Right lobe of liver (tissue), 6 donors: ENCODE measurements around the gene SDK1. TPM values are rescaled to one million over a fixed set of nuclear protein-coding genes. Genes with fewer than 3 reads are reported as not detected.
"Not testable (repeated sequence)": the region's sequence is repeated elsewhere in the genome, so short reads cannot be mapped to it uniquely, and the experiment has no call there.

ENCODE experiments used
- ATAC-seq, 4 donors: fragments of 200-7000 bp; cut with Tn5 transposase; one replicate each; pipeline ENCODE4 v1.9.1; 2020; ENCODE audit warnings: mild to moderate bottlenecking in 4 of 4, moderate library complexity in 4 of 4
- DNase-seq, 3 donors: peaks; one replicate each; pipeline ENCODE4 v3.0.0-alpha.2; 2020
- H3K27ac ChIP-seq, 3 donors: fragments of 200-600 bp; one replicate each; pipeline ENCODE4 v1.8.0; 2022
- H3K27me3 ChIP-seq, 2 donors: fragments of 200-600 bp; one replicate each; pipeline ENCODE4 v1.8.0; 2022
- H3K36me3 ChIP-seq, 4 donors: fragments of 200-600 bp; sonication (generic) in 1 of 4; one replicate each; pipeline versions ENCODE4 v1.5.1 to v1.8.0; 2017 to 2022; ENCODE audit warnings: control low read depth in 1 of 4
- H3K4me1 ChIP-seq, 4 donors: fragments of 200-600 bp; sonication (generic) in 1 of 4; one replicate each; pipeline versions ENCODE4 v1.5.1 to v1.8.0; 2017 to 2022; ENCODE audit warnings: control low read depth in 1 of 4
- H3K4me3 ChIP-seq, 3 donors: fragments of 200-600 bp; one replicate each; pipeline ENCODE4 v1.8.0; 2022
- H3K9me3 ChIP-seq, 4 donors: fragments of 200-600 bp; sonication (generic) in 1 of 4; one replicate each; pipeline versions ENCODE4 v1.5.1 to v1.8.0; 2017 to 2022; ENCODE audit warnings: control low read depth in 1 of 4
- CTCF ChIP-seq, 4 donors: fragments of 200-600 bp in 3 of 4; fragments of 450-650 bp in 1 of 4; IDR thresholded peaks; one replicate each; pipeline versions ENCODE4 v1.5.1 to v1.8.0; 2016 to 2022; ENCODE audit warnings: antibody characterized with exemption in 4 of 4, mild to moderate bottlenecking in 2 of 4
- POLR2A ChIP-seq: fragments of 450-650 bp; IDR thresholded peaks from one replicate; pipeline ENCODE4 v1.6.1; 2017; ENCODE audit warnings: antibody characterized with exemption, mild to moderate bottlenecking
- WGBS: methylation state at CpG from one replicate; pipeline ENCODE4 v1.1.6; 2018; ENCODE audit warnings: low coverage, low lambda C conversion rate; ENCODE audit not compliant: insufficient coverage; ENCODE audit errors: missing lambda C conversion rate; 5-methylcytosine and 5-hydroxymethylcytosine counted together
- intact Hi-C, 2 donors: fragments of 100-400 bp; cut with DNase I; formaldehyde crosslinking; loops; one replicate each; pipeline versions ENCODE4 v1.11.2 to v1.14.1; 2022
- total RNA-seq, 6 experiments: library from RNA; depleted of rRNA in 2 of 6; stranded (reverse); fragments of >200 nt in 2 of 6; fragmentation: NEBNext Ultra II Directional in 3 of 6; extraction: Animal tissue kit (Norgen Biotek cat#: 25700) in 3 of 6; gene quantifications; one replicate each; pipeline versions ENCODE4 v1.1.0 to v1.2.4, GENCODE V29; 2016 to 2023
- donor health status: DM: no; HTN: yes; CAD: no.
- donor health status: DM: no; HTN: no; CAD: no.
- donor health status: DM: no; HTN: no; CAD: no.
- donor health status: DM: no; HTN: yes; CAD: no.
- donor health status: DM: no; HTN: yes; CAD: no.

SDK1 gene
- total RNA-seq, 6 experiments from 2014 or later, result 0.07 to 1.4 (median 0.65) TPM

- Histone ChIP-seq H3K36me3 (no peaks in the 10 kb centered on the region), H3K27me3 (no peaks in the 10 kb centered on the region), H3K4me1 (no peaks in the 10 kb centered on the region), H3K4me3 (no peak overlapping the region), H3K27ac (no peak overlapping the region), H3K9me3 (no peaks in the 10 kb centered on the region)
- no peak for TF ChIP-seq POLR2A
- no peak for TF ChIP-seq CTCF (IDR thresholded peaks at IDR 0.05)
- no peak for DNase-seq
- ATAC-seq, result no peak
- intact Hi-C loops, result no loop called here
- 100% methylated on average over 1 of the region's 6 CpGs for WGBS
Measured at GRCh38 chr7:3959364-3959763, 658.3 kb downstream of the SDK1 start.

GRCh38 chr7:3960050-3960763, 659.2 kb downstream of the SDK1 start:
- no peak for ATAC-seq
- 71% methylated on average over 7 of the region's 11 CpGs for WGBS

GRCh38 chr7:3960942-3961341, 659.9 kb downstream of the SDK1 start:
- no peaks in the 10 kb centered on the region for H3K4me1 ChIP-seq
- DNase-seq (no peak), ATAC-seq (no peak)
- no peak for TF ChIP-seq POLR2A
- no peak for TF ChIP-seq CTCF (IDR thresholded peaks at IDR 0.05)
- no peaks in the 10 kb centered on the region for H3K36me3 ChIP-seq
- no peak overlapping the region for H3K27ac ChIP-seq
- intact Hi-C loops, result no loop called here
- no peak overlapping the region for H3K4me3 ChIP-seq
- 74% methylated on average over 3 of the region's 3 CpGs for WGBS
- no peaks in the 10 kb centered on the region for H3K27me3 ChIP-seq
- no peaks in the 10 kb centered on the region for H3K9me3 ChIP-seq

More at GRCh38 chr7:3960050-3960763, 659.2 kb downstream of the SDK1 start:
- Histone ChIP-seq H3K4me3 (no peak overlapping the region), H3K36me3 (no peaks in the 10 kb centered on the region), H3K9me3 (no peaks in the 10 kb centered on the region), H3K27ac (no peak overlapping the region), H3K4me1 (no peaks in the 10 kb centered on the region), H3K27me3 (no peaks in the 10 kb centered on the region)
- no peak for DNase-seq
- intact Hi-C loops, result no loop called here
- no peak for TF ChIP-seq CTCF (IDR thresholded peaks at IDR 0.05)
- TF ChIP-seq POLR2A, result no peak

GRCh38 chr7:3961857-3962503, 660.9 kb downstream of the SDK1 start:
- H3K27me3 ChIP-seq, result no peaks in the 10 kb centered on the region
- DNase-seq (no peak), ATAC-seq (no peak)
- no peak overlapping the region for H3K27ac ChIP-seq
- 84% methylated on average over 7 of the region's 14 CpGs for WGBS
- intact Hi-C loops, result no loop called here
- H3K36me3 ChIP-seq, result no peaks in the 10 kb centered on the region
- H3K9me3 ChIP-seq, result no peaks in the 10 kb centered on the region
- TF ChIP-seq POLR2A (no peak), CTCF (IDR thresholded peaks at IDR 0.05) (no peak)
- H3K4me3 ChIP-seq, result no peak overlapping the region
- no peaks in the 10 kb centered on the region for H3K4me1 ChIP-seq

GRCh38 chr7:3963768-3964167, 662.7 kb downstream of the SDK1 start:
- H3K4me3 ChIP-seq, DNase-seq, ATAC-seq, H3K9me3 ChIP-seq, H3K36me3 ChIP-seq, H3K27me3 ChIP-seq, H3K4me1 ChIP-seq, intact Hi-C loops, H3K27ac ChIP-seq: not testable (repeated sequence)
- no CpG with 5 or more reads among the region's 11 CpGs for WGBS
